ENCODE data around the gene KCNAB2. TPM values are rescaled to one million over a fixed set of nuclear protein-coding genes. Genes with fewer than 3 reads are reported as not detected.

KCNAB2 gene
- polyA plus RNA-seq, 3 donors: 3.2 to 4.2 (median 3.6) TPM

- no peak for DNase-seq (ENCODE audit: low read depth in 3 of 3, low spot score in 2 of 3)
These were observed 79.2 kb downstream of the KCNAB2 start for GRCh38 chr1:6124746-6125365.

GRCh38 chr1:6125366-6125765, 79.7 kb downstream of the KCNAB2 start:
- no peak for DNase-seq (ENCODE audit: low read depth in 3 of 3, low spot score in 2 of 3)

- no peak for DNase-seq (ENCODE audit: low read depth in 3 of 3, low spot score in 2 of 3)
These were observed 80.3 kb downstream of the KCNAB2 start for GRCh38 chr1:6126028-6126427.

GRCh38 chr1:6126521-6127067, 80.9 kb downstream of the KCNAB2 start:
- DNase-seq (ENCODE audit: low read depth in 3 of 3, low spot score in 2 of 3): no peak

- DNase-seq (ENCODE audit: low read depth in 3 of 3, low spot score in 2 of 3): peak in 1 of 3 donors; percentile 30
These were observed 82.0 kb downstream of the KCNAB2 start for GRCh38 chr1:6127587-6128163.

- DNase-seq (ENCODE audit: low read depth in 3 of 3, low spot score in 2 of 3): no peak
These were observed 82.8 kb downstream of the KCNAB2 start for GRCh38 chr1:6128276-6129081.

GRCh38 chr1:6129313-6129712, 83.6 kb downstream of the KCNAB2 start:
- DNase-seq (ENCODE audit: low read depth in 3 of 3, low spot score in 2 of 3): no peak

GRCh38 chr1:6130036-6130435, 84.3 kb downstream of the KCNAB2 start:
- DNase-seq (ENCODE audit: low read depth in 3 of 3, low spot score in 2 of 3): no peak

GRCh38 chr1:6130596-6130995, 84.9 kb downstream of the KCNAB2 start:
- no peak for DNase-seq (ENCODE audit: low read depth in 3 of 3, low spot score in 2 of 3)

- no peak for DNase-seq (ENCODE audit: low read depth in 3 of 3, low spot score in 2 of 3)
These were observed 85.9 kb downstream of the KCNAB2 start for GRCh38 chr1:6131561-6131960.

GRCh38 chr1:6133146-6133895, 87.6 kb downstream of the KCNAB2 start:
- no peak for DNase-seq (ENCODE audit: low read depth in 3 of 3, low spot score in 2 of 3)

- DNase-seq (ENCODE audit: low read depth in 3 of 3, low spot score in 2 of 3): no peak
These were observed 88.5 kb downstream of the KCNAB2 start for GRCh38 chr1:6134206-6134605.

- no peak for DNase-seq (ENCODE audit: low read depth in 3 of 3, low spot score in 2 of 3)
These were observed 89.2 kb downstream of the KCNAB2 start for GRCh38 chr1:6134741-6135510.

GRCh38 chr1:6136516-6137220, 91.0 kb downstream of the KCNAB2 start:
- DNase-seq (ENCODE audit: low read depth in 3 of 3, low spot score in 2 of 3): no peak

- no peak for DNase-seq (ENCODE audit: low read depth in 3 of 3, low spot score in 2 of 3)
These were observed 92.1 kb downstream of the KCNAB2 start for GRCh38 chr1:6137758-6138157.

- no peak for DNase-seq (ENCODE audit: low read depth in 3 of 3, low spot score in 2 of 3)
These were observed 94.7 kb downstream of the KCNAB2 start for GRCh38 chr1:6140413-6140812.

- no peak for DNase-seq (ENCODE audit: low read depth in 3 of 3, low spot score in 2 of 3)
These were observed 95.9 kb downstream of the KCNAB2 start for GRCh38 chr1:6141592-6141991.

- no peak for DNase-seq (ENCODE audit: low read depth in 3 of 3, low spot score in 2 of 3)
These were observed 96.4 kb downstream of the KCNAB2 start for GRCh38 chr1:6142036-6142621.

GRCh38 chr1:6142734-6143133, 97.0 kb downstream of the KCNAB2 start:
- DNase-seq (ENCODE audit: low read depth in 3 of 3, low spot score in 2 of 3): no peak

Measured in right renal cortex interstitium (tissue), 3 donors.